UCSD-AML1 (cell line): ENCODE results near the gene COA1.
"Not testable (repeated sequence)": the region's sequence is repeated elsewhere in the genome, so short reads cannot be mapped to it uniquely, and the experiment has no call there.

Experiments
- DNase-seq: peaks from one replicate; lab custom pipeline; 2025; ENCODE audit not compliant: unreplicated experiment; lab: John Stamatoyannopoulos, UW

Gene COA1

GRCh38 chr7:43758822-43759683, 29.7 kb upstream of the COA1 start:
- DNase-seq, result peak; percentile 19

- peak; percentile 19 for DNase-seq
Observed at GRCh38 chr7:43758029-43758821, 28.9 kb upstream of the COA1 start, which contains the start of gene BLVRA. Gene BLVRA (plus strand): TSS chr7:43758680. CDS start chr7:43771159, 12,479 bp downstream.

GRCh38 chr7:43757073-43757720, 27.9 kb upstream of the COA1 start:
- no peak for DNase-seq

GRCh38 chr7:43756368-43757072, 27.2 kb upstream of the COA1 start:
- DNase-seq, result no peak

- DNase-seq, result no peak
Observed at GRCh38 chr7:43754596-43754995, 25.3 kb upstream of the COA1 start.

GRCh38 chr7:43753843-43754242, 24.5 kb upstream of the COA1 start:
- DNase-seq, result no peak

- no peak for DNase-seq
Observed at GRCh38 chr7:43753271-43753810, 24.0 kb upstream of the COA1 start.

- no peak for DNase-seq
Observed at GRCh38 chr7:43752411-43752810, 23.1 kb upstream of the COA1 start.

- no peak for DNase-seq
Observed at GRCh38 chr7:43750016-43750887, 20.9 kb upstream of the COA1 start.

- DNase-seq, result no peak
Observed at GRCh38 chr7:43749383-43749940, 20.1 kb upstream of the COA1 start.

- DNase-seq, result no peak
Observed at GRCh38 chr7:43747328-43748105, 18.2 kb upstream of the COA1 start.

GRCh38 chr7:43742692-43743091, 13.4 kb upstream of the COA1 start:
- DNase-seq, result no peak

- no peak for DNase-seq
Observed at GRCh38 chr7:43737467-43738127, 8.3 kb upstream of the COA1 start.

GRCh38 chr7:43735802-43736603, 6.7 kb upstream of the COA1 start:
- DNase-seq, result no peak

- DNase-seq, result no peak
Observed at GRCh38 chr7:43735403-43735801, 6.1 kb upstream of the COA1 start.

GRCh38 chr7:43734575-43735332, 5.4 kb upstream of the COA1 start:
- not testable (repeated sequence) for DNase-seq
